Measurements from ENCODE around the gene ZBTB38. TPM values are rescaled to one million over a fixed set of nuclear protein-coding genes. Genes with fewer than 3 reads are reported as not detected.

ZBTB38 gene
- total RNA-seq, 4 donors from 2014 or later: 125 to 183 (median 149) TPM

DNA sequence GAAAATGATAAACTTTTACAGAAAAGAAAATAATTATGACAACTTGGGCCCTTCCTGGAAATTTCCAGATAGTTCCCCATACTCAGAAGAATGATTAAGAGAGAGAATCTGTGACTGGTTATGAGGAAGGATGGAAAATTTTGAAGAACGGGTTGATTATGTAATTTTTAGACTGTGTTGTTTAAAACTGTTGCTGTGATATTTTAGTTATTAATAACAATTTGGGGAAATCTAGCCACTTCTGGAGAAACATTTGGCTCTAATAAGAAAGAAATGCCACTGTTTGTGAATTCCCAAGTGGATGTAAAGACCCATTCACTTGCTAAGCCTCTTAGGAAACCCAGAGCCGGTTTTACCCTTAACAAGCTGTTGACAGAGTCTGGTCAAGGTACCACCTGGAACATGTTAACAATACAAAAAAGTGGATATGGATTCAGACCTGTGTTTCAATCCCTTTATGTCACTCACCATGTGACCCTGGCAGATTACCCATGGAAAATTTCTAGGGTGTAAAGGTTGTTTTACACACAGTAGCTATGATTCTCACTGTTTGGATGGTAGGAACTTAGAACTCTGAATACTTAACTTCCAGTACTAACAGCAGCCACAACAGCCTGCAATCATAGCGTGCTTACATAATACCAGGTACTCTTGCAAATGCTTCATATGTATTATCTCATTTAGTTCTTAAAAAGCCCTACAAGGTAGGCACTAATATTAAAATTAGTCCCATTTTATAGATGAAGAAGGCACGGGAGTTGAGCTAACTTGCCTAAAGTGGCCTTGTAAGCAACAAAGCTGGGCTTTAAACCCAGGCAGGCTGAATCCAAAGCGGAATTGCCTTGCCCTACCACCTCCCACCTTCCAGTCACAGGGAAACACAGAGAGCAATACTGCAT is 32.0 kb downstream of the ZBTB38 start:
- no peak for DNase-seq
- Histone ChIP-seq H3K4me1 (peaks cover 0 to 7% of the 10 kb centered on the region in 2 donors), H3K4me3 (no peak overlapping the region), H3K27ac (peak overlapping the region; percentile 99 to 100), H3K9me3 (no peaks in the 10 kb centered on the region), H3K36me3 (no peaks in the 10 kb centered on the region), H3K27me3 (no peaks in the 10 kb centered on the region)
- no peak for TF ChIP-seq CTCF (IDR thresholded peaks at IDR 0.05)
- no peak for TF ChIP-seq POLR2A (IDR thresholded peaks at IDR 0.05)
- intact Hi-C loops (cut with DNase I; ENCODE audit: low total_unique reads): no loop called here

DNA sequence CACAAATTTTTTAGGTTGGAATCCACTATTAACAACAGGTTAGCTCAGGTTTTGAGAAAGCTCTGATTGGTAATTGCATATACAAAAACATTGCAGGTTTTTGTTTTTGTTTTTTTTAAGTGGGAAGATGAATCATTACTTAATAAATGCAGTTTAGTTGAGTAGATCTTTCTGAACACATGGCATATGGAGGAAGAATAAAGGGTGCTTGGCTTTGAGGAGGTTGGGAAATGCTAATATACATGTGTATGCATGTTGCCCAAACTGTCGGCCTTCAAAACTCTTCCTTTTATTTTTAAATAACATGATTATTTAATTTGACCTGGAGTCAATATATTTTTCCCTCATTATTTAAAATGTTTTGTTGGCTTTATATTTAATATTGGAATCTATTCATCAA is 32.8 kb downstream of the ZBTB38 start:
- no peak overlapping the region for H3K4me3 ChIP-seq
- intact Hi-C loops (cut with DNase I; ENCODE audit: low total_unique reads): no loop called here
- H3K27ac ChIP-seq: peak overlapping the region; percentile 99 to 100
- no peak for DNase-seq
- no peaks in the 10 kb centered on the region for H3K27me3 ChIP-seq
- peaks cover 0 to 7% of the 10 kb centered on the region in 2 donors for H3K4me1 ChIP-seq
- no peaks in the 10 kb centered on the region for H3K9me3 ChIP-seq
- no peak for TF ChIP-seq CTCF (IDR thresholded peaks at IDR 0.05)
- no peak for TF ChIP-seq POLR2A (IDR thresholded peaks at IDR 0.05)
- H3K36me3 ChIP-seq: no peaks in the 10 kb centered on the region

DNA sequence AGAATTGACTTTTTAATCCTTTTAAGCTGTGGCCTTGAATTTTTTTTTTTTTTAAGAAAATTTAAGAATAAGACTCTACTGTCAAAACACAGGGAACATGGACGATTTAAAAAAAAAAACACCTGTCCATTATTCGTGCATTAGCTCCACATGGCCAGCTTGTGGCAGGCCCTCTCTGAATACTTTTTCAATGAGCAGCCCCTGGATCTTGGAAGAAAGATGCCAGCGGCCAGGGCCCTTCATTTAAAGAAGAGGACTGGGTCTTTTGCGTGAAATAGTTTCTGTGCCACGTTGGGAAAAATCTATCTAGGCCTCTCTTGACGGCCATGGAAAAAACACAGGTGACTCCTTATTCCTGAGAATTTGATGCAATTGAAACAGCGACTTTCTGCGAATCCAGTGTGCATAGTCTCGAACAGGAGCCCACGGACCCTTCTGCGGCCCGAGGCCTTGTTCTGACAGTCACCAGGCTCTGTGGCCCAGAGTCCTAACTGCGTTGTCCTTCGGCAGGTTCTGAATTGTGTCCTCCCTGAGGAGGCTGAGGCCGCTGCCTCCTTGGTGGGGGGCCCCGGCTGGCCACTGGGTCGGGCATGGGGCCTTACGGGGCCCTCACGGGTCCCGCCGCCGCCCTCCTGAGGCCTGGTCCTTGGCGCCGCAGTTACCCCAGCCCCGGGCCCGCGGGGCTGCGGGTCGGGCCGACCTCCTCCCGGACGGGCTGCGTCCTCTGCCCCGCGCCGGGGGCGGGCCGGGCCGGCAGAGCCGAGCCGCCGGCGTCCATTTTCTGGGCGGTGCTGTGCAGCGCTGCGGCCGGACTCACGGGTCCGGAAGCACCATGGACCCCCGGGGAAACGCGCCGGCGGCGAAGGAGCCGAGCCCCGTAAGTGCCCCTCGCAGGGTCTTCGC is 33.5 kb downstream of the ZBTB38 start:
- peak; percentile 57 to 60 for DNase-seq
- intact Hi-C loops (cut with DNase I; ENCODE audit: low total_unique reads): no loop called here
- no peaks in the 10 kb centered on the region for H3K9me3 ChIP-seq
- H3K27ac ChIP-seq: peak overlapping the region; percentile 99 to 100
- TF ChIP-seq CTCF (IDR thresholded peaks at IDR 0.05) (no peak), POLR2A (IDR thresholded peaks at IDR 0.05) (peak in 1 of 2 donors; percentile 38)
- peaks cover 0 to 13% of the 10 kb centered on the region in 2 donors for H3K4me1 ChIP-seq
- H3K36me3 ChIP-seq: no peaks in the 10 kb centered on the region
- H3K4me3 ChIP-seq: peak overlapping the region; percentile 47 to 62
- no peaks in the 10 kb centered on the region for H3K27me3 ChIP-seq

- Histone ChIP-seq H3K27me3 (no peaks in the 10 kb centered on the region), H3K27ac (peak overlapping the region; percentile 99 to 100), H3K36me3 (no peaks in the 10 kb centered on the region), H3K9me3 (no peaks in the 10 kb centered on the region), H3K4me3 (peak overlapping the region; percentile 47 to 62), H3K4me1 (peaks cover 0 to 13% of the 10 kb centered on the region in 2 donors)
- intact Hi-C loops (cut with DNase I; ENCODE audit: low total_unique reads): no loop called here
- DNase-seq: peak; percentile 72 to 73
- TF ChIP-seq CTCF (IDR thresholded peaks at IDR 0.05) (peak in 1 of 4 experiments; percentile 27), POLR2A (IDR thresholded peaks at IDR 0.05) (peak in 1 of 2 donors; percentile 39)
Observed at GRCh38 chr3:141402476-141403171, 34.3 kb downstream of the ZBTB38 start.
